Gastrocnemius medialis (tissue), 4 donors: ENCODE measurements around the gene ACOT7. TPM values are rescaled to one million over a fixed set of nuclear protein-coding genes. Genes with fewer than 3 reads are reported as not detected.

Source experiments
- ATAC-seq, 2 donors: fragments of 150-250 bp; one replicate each; pipeline ENCODE4 v1.9.1; 2016
- DNase-seq, 2 donors: peaks; one replicate each; pipeline ENCODE4 v3.0.0-alpha.2; 2019
- H3K27ac ChIP-seq, 4 donors: fragments of 200-600 bp; sonication (generic); 1 replicate in 1 of 4; 2 replicates in 3 of 4; pipeline ENCODE4 v1.5.1; 2016 to 2018; ENCODE audit warnings: mild to moderate bottlenecking in 2 of 4, moderate library complexity in 1 of 4
- H3K27me3 ChIP-seq, 3 donors: fragments of 200-600 bp; sonication (generic) in 2 of 3; 1 replicate in 1 of 3; 2 replicates in 2 of 3; pipeline versions ENCODE4 v1.5.1 to v1.6.0; 2016 to 2019; ENCODE audit warnings: mild to moderate bottlenecking in 1 of 3, moderate library complexity in 1 of 3
- H3K36me3 ChIP-seq, 2 donors: fragments of 200-600 bp; sonication (generic) in 1 of 2; one replicate each; pipeline ENCODE4 v1.5.1; 2017 to 2018
- H3K4me1 ChIP-seq, 2 donors: fragments of 200-600 bp; sonication (generic) in 1 of 2; one replicate each; pipeline ENCODE4 v1.5.1; 2016 to 2017; ENCODE audit warnings: mild to moderate bottlenecking in 2 of 2
- H3K4me3 ChIP-seq, 4 donors: fragments of 200-600 bp; sonication (generic) in 3 of 4; 1 replicate in 1 of 4; 2 replicates in 3 of 4; pipeline ENCODE4 v1.5.1; 2016 to 2019; ENCODE audit warnings: mild to moderate bottlenecking in 2 of 4
- H3K9me3 ChIP-seq, 3 donors: fragments of 200-600 bp; sonication (generic) in 2 of 3; 1 replicate in 1 of 3; 2 replicates in 2 of 3; pipeline ENCODE4 v1.5.1; 2016 to 2019
- CTCF ChIP-seq, 5 experiments: fragments of 450-650 bp in 3 of 5; fragments of 200-600 bp in 2 of 5; sonication (generic) in 2 of 5; IDR thresholded peaks in 4 of 5; conservative IDR thresholded peaks in 1 of 5; 1 replicate in 4 of 5; 2 replicates in 1 of 5; pipeline ENCODE4 v1.5.1; 2016 to 2019; ENCODE audit warnings: antibody characterized with exemption in 5 of 5, mild to moderate bottlenecking in 3 of 5, moderate library complexity in 3 of 5
- POLR2A ChIP-seq, 2 donors: fragments of 450-650 bp; IDR thresholded peaks; one replicate each; pipeline ENCODE4 v1.6.1; 2017; ENCODE audit warnings: antibody characterized with exemption in 2 of 2, mild to moderate bottlenecking in 2 of 2, moderate library complexity in 2 of 2
- in situ Hi-C, 4 donors: fragments of 200-750 bp; cut with MboI; loops; one replicate each; pipeline versions ENCODE4 v1.15.0 to v1.8.0; 2017; ENCODE audit warnings: low sequenced_read_pairs in 4 of 4
- intact Hi-C: fragments of 100-400 bp; cut with DNase I; formaldehyde crosslinking; loops from one replicate; pipeline ENCODE4 v1.15.1; 2023; ENCODE audit warnings: low total_unique reads
- total RNA-seq, 4 donors: library from RNA; depleted of rRNA; stranded (reverse); fragments of >200 nt; gene quantifications; one replicate each; pipeline versions ENCODE4 v1.1.0 to v1.2.3, GENCODE V29; 2016

The ACOT7 gene
- total RNA-seq, 4 donors from 2014 or later = 1.3 to 5.8 (median 3.2) TPM

- in situ Hi-C loops = no loop called here
- intact Hi-C loops = no loop called here
- no peak for TF ChIP-seq CTCF (IDR thresholded peaks at IDR 0.05 in 4 of 5, conservative IDR thresholded peaks at IDR 0.05 in 1 of 5)
- Histone ChIP-seq H3K9me3 (no peaks in the 10 kb centered on the region), H3K4me1 (no peaks in the 10 kb centered on the region), H3K36me3 (no peaks in the 10 kb centered on the region), H3K4me3 (no peak overlapping the region), H3K27ac (no peak overlapping the region), H3K27me3 (no peaks in the 10 kb centered on the region)
- DNase-seq = no peak
- ATAC-seq = no peak
Measured at GRCh38 chr1:6384962-6385361, 8.6 kb downstream of the ACOT7 start.

- no peaks in the 10 kb centered on the region for H3K9me3 ChIP-seq
- TF ChIP-seq CTCF (IDR thresholded peaks at IDR 0.05 in 4 of 5, conservative IDR thresholded peaks at IDR 0.05 in 1 of 5) = no peak
- no peak for TF ChIP-seq POLR2A (IDR thresholded peaks at IDR 0.05)
- H3K27ac ChIP-seq = no peak overlapping the region
- no peaks in the 10 kb centered on the region for H3K36me3 ChIP-seq
- ATAC-seq (no peak), DNase-seq (no peak)
- no peaks in the 10 kb centered on the region for H3K4me1 ChIP-seq
- H3K27me3 ChIP-seq = no peaks in the 10 kb centered on the region
- no peak overlapping the region for H3K4me3 ChIP-seq
- intact Hi-C loops = no loop called here
- in situ Hi-C loops = no loop called here
Measured at GRCh38 chr1:6384135-6384534, 9.4 kb downstream of the ACOT7 start.

- TF ChIP-seq POLR2A (IDR thresholded peaks at IDR 0.05) = no peak
- TF ChIP-seq CTCF (IDR thresholded peaks at IDR 0.05 in 4 of 5, conservative IDR thresholded peaks at IDR 0.05 in 1 of 5) = no peak
- ATAC-seq = no peak
- H3K4me1 ChIP-seq = no peaks in the 10 kb centered on the region
- H3K27ac ChIP-seq = no peak overlapping the region
- H3K27me3 ChIP-seq = no peaks in the 10 kb centered on the region
- H3K9me3 ChIP-seq = no peaks in the 10 kb centered on the region
- no peak for DNase-seq
- in situ Hi-C loops = no loop called here
- H3K4me3 ChIP-seq = no peak overlapping the region
- H3K36me3 ChIP-seq = no peaks in the 10 kb centered on the region
- intact Hi-C loops = no loop called here
Measured at GRCh38 chr1:6380037-6380436, 13.5 kb downstream of the ACOT7 start.

- intact Hi-C loops = no loop called here
- no peak for ATAC-seq
- DNase-seq = no peak
- Histone ChIP-seq H3K4me3 (no peak overlapping the region), H3K36me3 (no peaks in the 10 kb centered on the region), H3K27me3 (no peaks in the 10 kb centered on the region), H3K4me1 (no peaks in the 10 kb centered on the region), H3K9me3 (no peaks in the 10 kb centered on the region), H3K27ac (no peak overlapping the region)
- TF ChIP-seq POLR2A (IDR thresholded peaks at IDR 0.05) = no peak
- TF ChIP-seq CTCF (IDR thresholded peaks at IDR 0.05 in 4 of 5, conservative IDR thresholded peaks at IDR 0.05 in 1 of 5) = no peak
- in situ Hi-C loops = no loop called here
Measured at GRCh38 chr1:6378096-6378746, 15.3 kb downstream of the ACOT7 start.
